Thymus (tissue), 11 donors: ENCODE data around the gene CELF5. TPM values are rescaled to one million over a fixed set of nuclear protein-coding genes. Genes with fewer than 3 reads are reported as not detected.
"Not testable (repeated sequence)": the region's sequence is repeated elsewhere in the genome, so short reads cannot be mapped to it uniquely, and the experiment has no call there.

Source experiments
- DNase-seq, 9 donors: peaks; one replicate each; pipeline ENCODE4 v3.0.0-alpha.2; 2013; ENCODE audit warnings: low spot score in 9 of 9, low read depth in 6 of 9, missing footprints in 1 of 9
- H3K27ac ChIP-seq, 2 donors: one replicate each; pipeline ENCODE4 v1.5.1; 2013; ENCODE audit warnings: control low read depth in 1 of 2, low read depth in 1 of 2, low read length in 1 of 2, mild to moderate bottlenecking in 1 of 2, moderate library complexity in 1 of 2
- H3K27me3 ChIP-seq, 2 donors: one replicate each; pipeline ENCODE4 v1.5.1; 2013; ENCODE audit warnings: low read length in 1 of 2; ENCODE audit not compliant: control insufficient read depth in 2 of 2, insufficient read depth in 1 of 2
- H3K36me3 ChIP-seq, 2 donors: one replicate each; pipeline ENCODE4 v1.5.1; 2013; ENCODE audit warnings: low read length in 1 of 2, mild to moderate bottlenecking in 1 of 2, moderate library complexity in 1 of 2; ENCODE audit not compliant: control insufficient read depth in 2 of 2, insufficient read depth in 2 of 2
- H3K4me1 ChIP-seq, 2 donors: one replicate each; pipeline ENCODE4 v1.5.1; 2013; ENCODE audit warnings: low read length in 2 of 2; ENCODE audit not compliant: control insufficient read depth in 2 of 2, insufficient read depth in 2 of 2
- H3K4me3 ChIP-seq, 2 donors: one replicate each; pipeline ENCODE4 v1.5.1; 2013; ENCODE audit warnings: low read length in 2 of 2, control low read depth in 1 of 2, mild to moderate bottlenecking in 1 of 2
- H3K9me3 ChIP-seq, 2 donors: one replicate each; pipeline ENCODE4 v1.5.1; 2013; ENCODE audit warnings: low read length in 1 of 2, mild to moderate bottlenecking in 1 of 2; ENCODE audit not compliant: control insufficient read depth in 2 of 2, insufficient read depth in 1 of 2
- WGBS: extraction: QIAGEN DNeasy Blood & Tissue Kit; methylation state at CpG from one replicate; pipeline ENCODE4 v1.1.7; 2013; 5-methylcytosine and 5-hydroxymethylcytosine counted together
- polyA plus RNA-seq: library from polyadenylated mRNA; stranded (reverse); fragments of 200-250 nt; gene quantifications from one replicate; pipeline ENCODE4 v1.2.3, GENCODE V29; 2013
- total RNA-seq: library from RNA; stranded (reverse); fragments of 120-200 nt; gene quantifications from one replicate; pipeline ENCODE4 v1.2.4, GENCODE V29; 2013
- donor health status: healthy.

Gene CELF5
- total and polyA plus RNA-seq, 2 donors: 0.28 to 1.4 TPM

- Histone ChIP-seq H3K27me3 (peaks cover 0 to 24% of the 10 kb centered on the region in 2 donors), H3K27ac (no peak overlapping the region), H3K4me1 (no peaks in the 10 kb centered on the region), H3K36me3 (no peaks in the 10 kb centered on the region), H3K9me3 (peaks cover 0 to 1% of the 10 kb centered on the region in 2 donors), H3K4me3 (no peak overlapping the region)
- DNase-seq: no peak
- WGBS: 29% methylated on average over 23 of the region's 23 CpGs
These were observed 65.6 kb downstream of the CELF5 start for GRCh38 chr19:3289971-3290569.

GRCh38 chr19:3290858-3291257, 66.4 kb downstream of the CELF5 start:
- H3K36me3 ChIP-seq, H3K4me1 ChIP-seq, DNase-seq, H3K4me3 ChIP-seq, H3K9me3 ChIP-seq, H3K27ac ChIP-seq: not testable (repeated sequence)
- H3K27me3 ChIP-seq: peaks cover 0 to 21% of the 10 kb centered on the region in 2 donors
- WGBS: 96% methylated on average over 6 of the region's 6 CpGs

GRCh38 chr19:3291644-3292043, 67.2 kb downstream of the CELF5 start:
- WGBS: 78% methylated on average over 5 of the region's 5 CpGs
- DNase-seq: no peak
- H3K9me3 ChIP-seq: no peaks in the 10 kb centered on the region
- H3K36me3 ChIP-seq: no peaks in the 10 kb centered on the region
- no peak overlapping the region for H3K27ac ChIP-seq
- peaks cover 0 to 18% of the 10 kb centered on the region in 2 donors for H3K27me3 ChIP-seq
- no peaks in the 10 kb centered on the region for H3K4me1 ChIP-seq
- no peak overlapping the region for H3K4me3 ChIP-seq

GRCh38 chr19:3292958-3293529, 68.6 kb downstream of the CELF5 start:
- no peak for DNase-seq
- WGBS: 90% methylated on average over 23 of the region's 23 CpGs
- Histone ChIP-seq H3K27ac (no peak overlapping the region), H3K4me3 (no peak overlapping the region), H3K27me3 (peaks cover 0 to 16% of the 10 kb centered on the region in 2 donors), H3K9me3 (no peaks in the 10 kb centered on the region), H3K36me3 (no peaks in the 10 kb centered on the region), H3K4me1 (no peaks in the 10 kb centered on the region)

- Histone ChIP-seq H3K9me3 (no peaks in the 10 kb centered on the region), H3K4me3 (no peak overlapping the region), H3K4me1 (no peaks in the 10 kb centered on the region), H3K27ac (no peak overlapping the region), H3K27me3 (peaks cover 0 to 14% of the 10 kb centered on the region in 2 donors), H3K36me3 (no peaks in the 10 kb centered on the region)
- DNase-seq: no peak
- 90% methylated on average over 9 of the region's 9 CpGs for WGBS
These were observed 69.1 kb downstream of the CELF5 start for GRCh38 chr19:3293560-3293959.

- Histone ChIP-seq H3K27me3 (peaks cover 0 to 12% of the 10 kb centered on the region in 2 donors), H3K36me3 (no peaks in the 10 kb centered on the region), H3K4me1 (no peaks in the 10 kb centered on the region), H3K4me3 (no peak overlapping the region), H3K27ac (no peak overlapping the region), H3K9me3 (no peaks in the 10 kb centered on the region)
- 85% methylated on average over 20 of the region's 20 CpGs for WGBS
- DNase-seq: no peak
These were observed 69.8 kb downstream of the CELF5 start for GRCh38 chr19:3294080-3294850.

DNA sequence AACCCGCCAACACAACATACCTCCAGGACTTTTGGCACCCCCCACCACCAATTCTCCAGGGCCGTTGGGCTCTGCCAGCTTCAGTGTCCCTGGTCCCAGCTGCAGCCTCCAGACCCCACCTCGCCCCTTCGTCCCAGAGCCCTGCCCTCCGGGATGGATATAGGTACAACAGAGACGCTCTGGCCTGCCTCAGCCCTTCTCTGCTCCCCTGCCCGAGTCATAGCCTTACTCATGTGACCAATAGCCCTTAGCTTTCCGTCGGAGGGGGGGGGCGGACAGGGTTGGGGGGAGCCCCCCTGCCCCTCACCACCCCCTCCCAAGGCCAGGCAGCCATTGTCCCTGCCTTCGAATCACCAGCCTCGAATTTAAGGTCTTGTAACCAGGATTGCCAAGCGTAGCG, 71.1 kb downstream of the CELF5 start:
- Histone ChIP-seq H3K27me3 (peaks cover 0 to 4% of the 10 kb centered on the region in 2 donors), H3K36me3 (no peaks in the 10 kb centered on the region), H3K4me3 (no peak overlapping the region), H3K4me1 (no peaks in the 10 kb centered on the region), H3K27ac (no peak overlapping the region), H3K9me3 (no peaks in the 10 kb centered on the region)
- 50% methylated on average over 14 of the region's 14 CpGs for WGBS
- DNase-seq: no peak

GRCh38 chr19:3296034-3296433, 71.6 kb downstream of the CELF5 start:
- H3K4me3 ChIP-seq: no peak overlapping the region
- no peak overlapping the region for H3K27ac ChIP-seq
- H3K36me3 ChIP-seq: no peaks in the 10 kb centered on the region
- H3K4me1 ChIP-seq: no peaks in the 10 kb centered on the region
- H3K27me3 ChIP-seq: peaks cover 0 to 4% of the 10 kb centered on the region in 2 donors
- 69% methylated on average over 9 of the region's 9 CpGs for WGBS
- no peak for DNase-seq
- no peaks in the 10 kb centered on the region for H3K9me3 ChIP-seq

DNA sequence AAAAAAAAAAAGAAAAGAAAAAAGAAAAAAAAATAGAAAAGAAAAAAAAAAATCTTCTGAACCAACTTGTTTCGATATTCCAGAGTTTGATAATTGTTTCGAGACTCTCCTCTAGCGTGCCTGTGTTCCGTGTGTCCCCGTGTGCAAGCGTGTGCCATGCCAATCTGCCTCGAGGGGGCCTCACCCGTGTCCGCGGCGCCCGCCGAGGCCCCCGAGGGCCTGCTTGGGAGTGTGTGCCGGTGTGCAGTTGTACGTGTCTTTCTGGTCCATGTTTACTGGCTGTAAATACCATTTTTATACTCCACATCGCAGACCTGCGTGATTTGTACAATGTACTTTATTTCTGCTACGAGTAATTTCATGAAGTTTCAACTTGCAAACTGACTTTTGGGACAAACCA, 72.0 kb downstream of the CELF5 start:
- no peak overlapping the region for H3K27ac ChIP-seq
- WGBS: 95% methylated on average over 19 of the region's 19 CpGs
- H3K27me3 ChIP-seq: peaks cover 0 to 4% of the 10 kb centered on the region in 2 donors
- no peaks in the 10 kb centered on the region for H3K36me3 ChIP-seq
- no peaks in the 10 kb centered on the region for H3K4me1 ChIP-seq
- DNase-seq: no peak
- no peak overlapping the region for H3K4me3 ChIP-seq
- no peaks in the 10 kb centered on the region for H3K9me3 ChIP-seq
